PFSK-1 (cell line): ENCODE data around the gene ERG28.

Experiments
- POLR2AphosphoS5 ChIP-seq: IDR thresholded peaks from 2 replicates; pipeline ENCODE4 v1.6.1; 2012; ENCODE audit warnings: low read depth, mild to moderate bottlenecking, control low read depth, low read length, moderate library complexity
- REST ChIP-seq, 2 experiments: IDR thresholded peaks; 2 replicates each; pipeline versions ENCODE4 v1.6.1 to v1.8.0; 2011 to 2012; ENCODE audit warnings: low read depth in 2 of 2, low read length in 2 of 2, control low read depth in 1 of 2, inconsistent platforms in 1 of 2, mild to moderate bottlenecking in 1 of 2, moderate library complexity in 1 of 2; ENCODE audit not compliant: insufficient read depth in 1 of 2
- SIN3A ChIP-seq: IDR thresholded peaks from 2 replicates; pipeline ENCODE4 v1.6.1; 2012; ENCODE audit warnings: mild to moderate bottlenecking, low read length, moderate library complexity, borderline replicate concordance; ENCODE audit not compliant: insufficient read depth
- TAF1 ChIP-seq: IDR thresholded peaks from 2 replicates; pipeline ENCODE4 v1.6.1; 2012; ENCODE audit warnings: low read length, control low read depth, borderline replicate concordance; ENCODE audit not compliant: insufficient read depth

GRCh38 chr14:75609116-75609515 lies 51.6 kb downstream of the ERG28 start:
- TF ChIP-seq POLR2AphosphoS5, result no peak
- no peak for TF ChIP-seq SIN3A
- no peak for TF ChIP-seq REST (IDR thresholded peaks at IDR 0.05; ENCODE audit: insufficient read depth in 1 of 2, low read depth in 2 of 2, low read length in 2 of 2)
- TF ChIP-seq TAF1, result no peak
